HG03039 (cell line): ENCODE data around the gene TMED3.

Experiments
- ATAC-seq: cut with Tn5 transposase; IDR thresholded peaks from one replicate; pipeline ENCODE4 v1.9.1; 2021; ENCODE audit warnings: mild to moderate bottlenecking, moderate library complexity; ENCODE audit not compliant: unreplicated experiment

TMED3 gene

DNA sequence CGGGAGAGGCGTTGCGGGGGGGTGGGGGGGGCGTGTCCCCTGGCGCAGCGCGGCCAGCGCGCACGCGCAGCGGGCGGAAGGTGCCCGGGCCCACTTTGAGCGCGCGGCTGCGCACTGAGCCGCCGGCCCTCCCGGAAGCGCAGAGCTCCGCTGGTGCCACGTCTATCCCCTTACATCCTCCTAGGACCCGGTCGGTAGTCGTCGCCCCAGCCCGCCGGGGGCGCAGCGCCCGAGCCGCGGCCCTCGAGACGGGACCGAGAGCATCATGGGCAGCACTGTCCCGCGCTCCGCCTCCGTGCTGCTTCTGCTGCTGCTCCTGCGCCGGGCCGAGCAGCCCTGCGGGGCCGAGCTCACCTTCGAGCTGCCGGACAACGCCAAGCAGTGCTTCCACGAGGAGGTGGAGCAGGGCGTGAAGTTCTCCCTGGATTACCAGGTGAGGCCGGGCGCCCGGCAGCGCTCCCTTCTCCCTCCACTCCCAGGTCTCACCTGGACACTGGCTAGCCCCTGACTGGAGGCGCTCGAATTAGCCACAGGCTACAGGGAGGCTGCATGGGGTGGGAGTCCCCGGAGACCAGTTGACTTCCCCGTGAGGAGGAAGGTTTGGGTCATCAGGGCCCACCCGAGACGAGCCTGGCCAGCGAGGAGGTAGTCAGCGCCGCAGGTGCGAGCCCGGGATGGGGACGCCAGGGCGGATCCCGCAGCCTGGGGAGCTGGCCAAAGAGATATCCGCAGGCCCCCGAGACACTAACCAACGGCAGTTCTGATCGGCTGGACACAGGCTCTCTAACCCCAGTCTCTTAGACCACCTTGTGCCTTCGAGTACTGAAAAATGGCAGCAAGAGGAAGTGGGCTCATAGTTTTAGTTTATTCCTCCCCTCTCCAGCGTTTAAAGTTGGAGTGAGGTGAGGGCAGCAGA lies at the start of gene TMED3:
TSS of gene TMED3 (plus strand) at position 128 of the 916 bp plus-strand sequence. CDS start at position 266, 138 bp downstream.
- ATAC-seq = peak; percentile 89

DNA sequence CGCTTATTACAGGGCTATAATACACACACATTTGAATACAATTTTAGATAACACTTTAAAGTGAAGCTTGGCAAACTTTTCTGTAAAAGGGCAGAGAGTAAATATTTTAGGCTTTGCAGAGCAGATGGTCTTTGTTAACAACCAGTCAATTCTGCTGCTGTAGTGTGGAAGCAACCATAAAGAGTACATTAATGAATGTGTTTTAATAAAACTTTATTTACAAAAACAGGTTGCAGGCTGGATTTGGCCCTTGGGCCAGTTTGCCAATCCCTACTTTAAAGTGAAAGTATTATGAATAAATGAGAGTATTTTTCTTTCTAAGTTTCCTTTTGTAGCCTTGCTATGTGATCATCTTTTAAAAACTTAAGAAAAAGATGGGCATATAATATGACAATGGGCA lies 49.1 kb upstream of the TMED3 start:
- no peak for ATAC-seq

- ATAC-seq = no peak
Observed at GRCh38 chr15:79265167-79265566, 45.7 kb upstream of the TMED3 start.

DNA sequence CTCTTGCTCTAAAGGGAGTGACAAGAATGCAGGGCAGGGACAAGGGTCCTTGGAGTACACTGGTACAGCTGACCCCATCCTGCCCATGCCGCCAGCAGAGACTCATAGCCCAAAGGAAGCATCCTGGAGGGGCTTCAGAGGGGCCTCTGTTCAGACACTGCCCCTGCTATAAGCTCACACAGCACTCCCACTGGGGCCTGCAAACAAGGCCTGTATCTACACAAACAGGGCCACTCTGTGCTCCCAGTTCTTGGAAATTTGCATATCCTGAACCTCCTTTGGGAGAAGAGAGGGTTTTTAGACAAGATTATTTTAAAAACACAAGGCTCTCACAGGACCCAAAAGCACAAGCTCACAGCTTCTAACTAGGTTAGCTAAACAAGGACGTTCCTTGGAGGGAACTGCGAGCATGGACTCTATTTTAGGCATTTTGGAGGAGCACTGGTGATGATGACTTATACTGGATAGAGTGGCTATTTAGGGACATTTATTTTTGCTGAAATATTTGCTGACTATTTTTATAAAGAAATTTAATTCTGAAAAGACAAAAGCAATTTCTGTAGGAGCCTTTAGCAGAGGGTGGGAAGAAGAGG lies 44.8 kb upstream of the TMED3 start:
- no peak for ATAC-seq

- ATAC-seq = no peak
Observed at GRCh38 chr15:79282371-79283251, 28.3 kb upstream of the TMED3 start, which contains the start of gene ANKRD34C. Gene ANKRD34C (plus strand): TSS chr15:79282722. CDS start chr15:79293285, 10,563 bp downstream.

GRCh38 chr15:79283252-79284048 lies 27.5 kb upstream of the TMED3 start:
- ATAC-seq = no peak

DNA sequence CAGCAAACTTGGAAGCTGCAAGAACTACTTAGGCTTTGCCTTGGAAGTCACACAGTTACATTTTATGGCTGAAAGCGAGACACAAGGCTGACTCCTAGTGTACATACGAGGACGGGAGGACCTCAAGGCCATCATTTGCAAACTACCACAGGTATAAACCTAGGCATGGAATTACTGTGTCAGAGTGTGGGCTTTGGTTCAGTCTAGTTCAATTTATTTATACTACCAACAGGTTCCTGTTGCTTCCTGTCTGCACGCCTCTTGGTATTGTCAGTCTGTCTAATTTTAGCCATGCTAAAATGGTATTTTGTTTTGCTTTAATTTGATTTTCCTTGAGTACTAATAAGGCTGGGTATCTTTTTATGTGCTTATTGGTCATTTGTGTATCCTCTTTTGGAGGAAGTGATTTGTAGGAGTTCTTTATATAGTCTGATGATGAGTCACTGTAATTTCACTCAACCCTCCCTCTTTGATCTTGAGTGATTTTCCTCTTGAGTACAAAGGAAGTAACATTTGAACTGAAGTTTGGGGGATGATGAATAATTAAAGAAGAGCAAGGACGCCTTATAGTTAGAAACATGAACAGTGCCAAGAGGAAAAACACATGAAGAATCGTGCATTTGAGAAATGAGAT lies 20.2 kb upstream of the TMED3 start:
- ATAC-seq = no peak

DNA sequence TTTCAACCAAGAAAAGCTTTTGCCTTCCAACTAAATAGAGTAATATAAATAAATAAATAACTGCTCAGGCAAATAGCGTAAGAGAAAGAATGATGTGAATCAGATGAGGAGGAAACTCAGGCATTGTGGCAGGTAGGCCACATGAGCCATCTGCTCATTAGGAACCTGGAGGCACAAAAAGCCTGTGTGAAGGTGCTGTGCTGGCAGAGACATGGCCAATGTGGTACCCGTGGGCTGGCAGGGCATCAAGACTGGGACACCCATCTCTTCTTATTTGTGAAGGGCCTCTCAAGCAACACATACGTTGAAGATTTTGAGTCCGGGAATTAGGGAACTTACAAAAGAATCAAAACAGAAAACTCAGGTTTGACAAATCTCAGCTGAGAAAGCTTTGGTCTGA lies 18.9 kb upstream of the TMED3 start:
- ATAC-seq = no peak

GRCh38 chr15:79294075-79294474 lies 16.8 kb upstream of the TMED3 start:
- ATAC-seq = no peak

- ATAC-seq = no peak
Observed at GRCh38 chr15:79296583-79296982, 14.3 kb upstream of the TMED3 start.

GRCh38 chr15:79299126-79299840 lies 11.6 kb upstream of the TMED3 start:
- ATAC-seq = no peak

DNA sequence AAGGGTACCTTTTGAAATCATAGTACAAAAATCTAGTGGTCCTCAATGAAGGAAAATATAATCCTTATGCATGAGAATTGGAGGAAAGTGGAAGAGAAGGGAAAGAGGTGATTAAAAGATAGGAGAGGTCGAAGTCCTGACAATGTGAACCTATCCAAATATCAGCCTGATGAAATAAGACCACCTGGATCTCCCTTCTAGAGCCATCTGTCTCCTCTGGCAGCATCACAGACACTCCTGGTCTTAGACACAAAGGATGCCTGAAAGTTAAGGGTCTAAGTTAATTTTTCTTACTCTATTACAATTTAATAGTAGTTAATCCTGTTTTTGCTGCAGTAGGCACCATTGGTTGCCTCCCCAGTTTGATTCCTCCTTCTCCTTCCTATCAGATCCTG lies 11.1 kb upstream of the TMED3 start:
- no peak for ATAC-seq

- ATAC-seq = no peak
Observed at GRCh38 chr15:79307251-79307650, 3.7 kb upstream of the TMED3 start.

- ATAC-seq = no peak
Observed at GRCh38 chr15:79308874-79309273, 2.0 kb upstream of the TMED3 start.

GRCh38 chr15:79310612-79310984 lies 314 bp upstream of the TMED3 start:
- no peak for ATAC-seq

GRCh38 chr15:79311901-79312553 lies 1.1 kb downstream of the TMED3 start:
- ATAC-seq = no peak

DNA sequence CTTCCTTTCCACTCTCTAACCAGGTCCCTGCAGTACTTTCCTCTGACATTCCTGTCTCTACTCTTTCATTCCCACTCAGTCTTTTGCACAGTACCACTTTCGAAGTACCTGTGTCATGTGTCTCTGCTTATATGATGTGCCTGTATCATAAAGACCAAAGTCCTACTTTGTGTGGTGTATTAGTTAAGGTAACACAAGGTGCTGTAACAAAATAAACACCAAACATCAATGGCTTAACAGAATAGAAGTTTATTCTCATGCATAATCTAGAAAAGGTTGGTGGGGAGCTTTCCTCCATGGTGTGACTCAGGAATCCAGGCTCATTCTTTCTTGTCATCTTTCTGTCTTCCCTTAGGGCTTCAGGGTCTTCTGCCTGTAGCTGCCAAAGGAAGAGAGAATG lies 3.3 kb downstream of the TMED3 start:
- no peak for ATAC-seq

- no peak for ATAC-seq
Observed at GRCh38 chr15:79314811-79315210, 3.9 kb downstream of the TMED3 start.
